Right kidney (tissue), 1 donor: Measurements from ENCODE around the gene LRRC3.
"Not testable (repeated sequence)": the region's sequence is repeated elsewhere in the genome, so short reads cannot be mapped to it uniquely, and the experiment has no call there.

Source experiments
- DNase-seq: peaks from one replicate; pipeline ENCODE4 v3.0.0-alpha.2; 2016

LRRC3 gene

DNA sequence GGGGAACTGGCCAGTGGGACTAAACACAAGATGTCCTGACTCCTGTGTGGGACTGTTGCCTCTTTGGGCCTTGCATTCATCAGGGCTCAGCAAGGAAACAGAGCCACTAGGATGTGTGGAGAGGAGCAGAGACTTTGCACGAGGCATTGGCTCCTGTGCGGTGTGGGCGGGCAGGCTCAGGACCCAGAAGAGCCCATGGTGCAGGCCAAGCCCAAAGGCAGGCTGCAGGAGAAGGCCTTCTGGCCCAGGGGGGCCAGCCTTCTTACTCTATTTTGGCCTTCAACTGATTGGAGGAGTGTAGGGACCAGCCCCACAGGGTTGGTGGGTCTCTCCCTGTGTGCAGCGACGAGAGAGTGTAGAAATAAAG is 23.5 kb downstream of the LRRC3 start:
- DNase-seq: no peak

DNA sequence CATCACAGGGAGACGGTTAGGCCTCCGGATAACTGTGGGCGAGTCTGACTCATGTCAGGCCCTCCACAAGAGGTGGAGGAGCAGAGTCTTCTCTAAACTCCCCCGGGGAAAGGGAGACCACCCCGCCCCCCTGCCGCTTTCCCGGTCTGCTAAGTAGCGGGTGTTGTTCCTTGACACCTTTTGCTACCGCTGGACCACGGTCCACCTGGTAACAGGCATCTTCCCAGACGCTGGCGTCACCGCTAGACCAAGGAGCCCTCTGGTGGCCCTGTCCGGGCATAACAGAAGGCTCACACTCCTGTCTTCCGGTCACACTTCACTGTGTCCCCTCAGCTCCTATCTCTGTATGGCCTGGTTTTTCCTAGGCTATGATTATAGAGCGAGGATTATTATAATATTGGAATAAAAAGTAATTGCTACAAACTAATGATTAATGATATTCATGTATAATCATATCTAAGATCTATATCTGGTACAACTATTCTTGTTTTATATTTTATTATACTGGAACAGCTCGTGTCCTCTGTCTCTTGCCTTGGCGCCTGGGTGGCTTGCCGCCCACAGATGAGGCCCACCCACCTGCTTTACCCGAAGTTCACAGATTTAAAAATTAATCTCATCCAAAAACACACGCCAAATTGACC is 24.4 kb downstream of the LRRC3 start:
- not testable (repeated sequence) for DNase-seq

DNA sequence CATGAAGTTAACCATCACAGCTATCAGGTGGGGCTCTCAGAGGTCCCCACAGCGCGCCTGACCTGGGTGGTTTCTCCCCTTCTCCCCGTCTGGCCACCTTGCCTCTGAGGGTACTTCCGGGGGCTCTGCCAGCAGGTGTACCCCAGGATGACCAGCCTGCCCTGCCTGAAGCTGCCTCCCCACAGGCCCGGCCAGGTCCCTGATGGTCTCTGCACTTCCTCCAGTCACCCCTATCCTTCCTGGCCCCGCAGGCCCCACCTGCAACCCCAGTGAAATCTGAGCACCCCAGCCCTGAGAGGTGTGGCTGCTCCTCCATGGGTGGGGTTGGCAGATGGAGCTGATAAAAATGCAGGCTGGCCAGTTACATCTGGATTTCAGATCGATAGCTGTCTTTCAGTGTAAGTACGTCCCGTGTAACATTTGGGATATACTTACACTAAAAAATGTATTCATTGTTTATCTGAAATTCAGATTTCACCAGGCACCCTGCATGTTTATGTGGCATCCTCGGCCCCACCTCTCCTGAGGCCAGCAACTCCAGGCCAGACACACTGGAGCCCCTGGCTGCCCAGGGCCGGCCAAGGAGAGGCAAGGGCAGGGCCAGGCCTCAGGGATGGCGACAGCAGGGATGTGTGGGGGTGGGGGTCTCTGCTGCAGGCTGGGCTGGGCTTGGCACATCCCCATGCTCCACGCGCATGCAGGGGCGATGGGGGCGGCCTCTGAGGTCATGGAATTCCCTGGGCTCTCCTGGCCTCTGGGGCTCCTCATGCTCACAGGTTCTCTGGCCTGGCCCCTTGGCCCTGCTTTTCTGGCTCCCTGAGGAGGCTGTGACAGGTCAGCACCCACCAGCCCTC is 25.1 kb downstream of the LRRC3 start:
- no peak for DNase-seq

DNA sequence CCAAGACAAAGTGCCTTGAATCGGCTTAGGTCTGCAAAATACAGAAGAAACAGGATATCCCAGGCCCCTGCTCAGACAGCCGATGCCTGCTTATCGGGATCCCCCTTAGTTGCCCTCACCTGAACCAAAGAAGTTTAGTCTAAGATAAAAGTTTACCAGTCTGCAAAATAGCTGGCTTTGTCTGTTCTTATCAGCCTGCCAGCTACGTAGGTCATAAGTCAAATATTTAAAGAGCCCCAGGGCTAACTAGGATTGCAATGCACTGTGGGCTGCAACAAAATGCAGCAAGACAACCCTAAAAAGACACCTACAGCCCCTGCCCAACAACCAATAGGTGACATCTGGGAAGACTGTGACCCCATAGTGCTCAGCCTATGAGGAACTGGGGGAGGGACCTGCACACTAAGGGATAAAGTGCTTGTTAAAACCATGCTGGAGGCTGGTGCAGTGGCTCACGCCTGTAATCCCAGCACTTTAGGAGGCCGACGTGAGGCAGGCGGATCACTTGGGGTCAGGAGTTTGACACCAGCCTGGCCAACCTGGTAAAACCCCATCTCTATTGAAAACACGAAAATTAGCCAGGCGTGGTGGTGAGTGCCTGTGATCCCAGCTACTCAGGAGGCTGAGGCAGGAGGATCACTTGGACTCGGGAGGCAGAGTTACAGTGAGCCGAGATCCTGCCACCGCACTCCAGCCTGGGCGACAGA is 27.4 kb downstream of the LRRC3 start:
- DNase-seq: no peak

DNA sequence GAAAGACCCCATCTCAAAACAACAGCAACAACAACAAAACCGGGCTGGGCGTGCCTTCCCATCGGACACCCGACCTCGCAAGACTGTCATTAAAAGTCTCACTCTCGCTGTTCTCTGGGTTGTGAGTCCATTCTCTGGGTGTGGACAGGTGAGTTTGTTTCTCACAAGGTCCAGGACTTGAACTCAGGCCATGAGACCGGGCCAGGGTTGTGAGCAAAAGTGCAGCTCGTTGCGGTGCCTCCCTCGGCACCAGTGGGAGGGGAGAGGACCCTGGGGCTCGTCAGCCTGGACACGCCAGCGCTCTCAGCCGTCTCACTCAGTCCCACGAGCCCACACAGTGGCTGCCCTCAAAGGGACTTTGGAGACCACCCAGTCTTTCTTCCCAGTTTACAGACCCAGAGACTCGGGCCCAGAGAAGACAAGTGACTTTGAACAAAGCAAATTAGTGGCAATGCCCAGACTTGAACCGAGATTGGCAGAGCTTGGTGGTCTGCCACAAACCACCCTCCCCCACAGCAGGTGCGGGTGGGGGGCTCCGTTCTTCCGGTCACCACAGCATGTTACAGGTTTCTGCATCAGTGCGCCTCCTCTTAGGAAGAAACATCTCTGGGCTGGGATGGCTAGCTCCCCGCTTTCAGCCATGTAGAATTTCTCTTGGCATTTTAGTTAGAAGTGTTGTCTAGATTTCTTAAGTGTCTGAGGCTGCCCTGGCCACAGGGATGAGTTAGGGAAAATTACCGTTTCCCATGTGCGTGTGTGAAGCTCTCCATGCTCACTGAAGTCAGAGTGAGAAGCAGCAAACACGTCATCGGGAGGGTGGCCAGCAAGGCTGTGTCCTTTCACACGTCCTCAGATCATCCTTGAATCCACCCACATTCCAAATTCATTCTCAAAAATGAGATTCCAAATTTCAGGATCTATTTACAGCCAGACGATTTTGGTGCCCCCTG is 28.3 kb downstream of the LRRC3 start:
- no peak for DNase-seq

DNA sequence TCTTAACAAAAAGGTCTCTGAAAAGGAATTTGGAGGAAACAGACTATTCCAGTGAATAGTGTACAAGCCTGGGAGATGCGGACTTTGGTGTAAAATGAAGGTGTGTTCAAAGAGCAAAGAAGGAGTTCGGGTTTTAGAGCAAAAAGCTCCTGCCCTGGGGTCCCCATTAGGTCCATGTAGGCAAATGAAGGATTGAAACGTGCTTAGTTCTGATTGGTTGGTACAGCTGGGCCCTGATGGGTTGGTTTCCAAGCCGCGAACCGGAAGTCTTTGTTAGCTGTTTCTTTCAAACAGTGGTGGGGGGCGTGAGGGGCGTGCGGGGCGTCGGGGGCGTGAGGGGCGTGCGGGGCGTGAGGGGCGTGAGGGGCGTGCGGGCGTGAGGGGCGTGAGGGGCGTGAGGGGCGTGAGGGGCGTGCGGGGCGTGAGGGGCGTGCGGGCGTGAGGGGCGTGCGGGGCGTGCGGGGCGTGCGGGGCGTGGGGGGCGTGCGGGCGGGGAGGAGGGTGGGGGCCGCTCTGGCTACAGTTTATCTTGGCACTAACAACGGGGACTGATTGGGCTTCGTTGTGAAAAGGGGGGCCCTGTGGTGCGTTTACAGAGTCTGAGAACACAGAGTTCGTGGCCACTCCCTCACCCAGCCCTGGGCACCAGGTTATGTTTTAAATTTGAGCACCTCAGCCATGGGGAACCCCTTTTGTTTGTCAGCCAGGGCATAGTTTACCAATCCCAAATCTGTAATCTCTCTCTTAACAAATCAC is 29.4 kb downstream of the LRRC3 start:
- no peak for DNase-seq

DNA sequence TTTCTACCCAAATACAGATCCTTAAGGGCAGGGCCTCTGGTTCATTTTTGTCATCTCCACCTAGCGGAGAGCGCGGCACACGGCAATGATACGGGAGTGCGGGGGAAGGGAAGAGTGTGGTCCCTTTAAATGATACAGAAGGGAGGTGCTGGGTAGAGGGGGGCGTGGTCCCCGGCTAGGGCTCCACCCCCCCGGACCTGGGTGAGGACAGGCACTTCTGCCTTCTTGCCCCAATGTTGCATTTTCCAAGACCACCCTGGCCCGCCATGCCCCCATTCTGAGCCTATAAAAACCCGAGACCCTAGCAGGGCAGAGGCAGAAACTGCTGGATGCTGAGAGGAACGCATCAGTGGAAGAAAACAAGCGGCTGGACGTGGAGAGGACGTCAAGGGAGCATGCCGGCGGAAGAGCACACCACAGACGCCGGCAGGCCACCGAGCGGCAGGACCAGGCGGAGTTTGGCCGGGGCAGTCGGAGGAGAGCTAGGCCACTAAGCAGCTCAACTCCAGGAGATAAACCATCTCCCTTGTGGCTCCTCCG is 30.0 kb downstream of the LRRC3 start:
- DNase-seq: no peak

DNA sequence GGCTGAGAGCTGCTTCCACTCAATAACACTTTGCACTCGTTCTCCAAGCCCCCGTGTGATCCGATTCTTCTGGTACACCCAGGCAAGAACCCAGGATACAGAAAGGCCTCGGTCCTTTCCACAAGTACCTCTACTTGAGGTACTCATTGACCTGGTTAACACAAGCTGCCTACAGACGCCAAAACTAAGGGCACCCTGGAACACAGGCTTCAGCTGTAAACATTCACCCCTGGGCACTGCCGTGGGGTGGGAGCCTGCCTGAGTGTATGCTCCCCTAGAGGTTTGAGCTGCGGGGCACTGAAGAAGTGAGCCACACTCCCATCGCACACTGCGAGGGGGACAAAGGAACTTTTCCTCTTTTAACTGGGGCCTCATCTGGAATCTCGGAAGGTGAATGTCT is 30.5 kb downstream of the LRRC3 start:
- DNase-seq: no peak

DNA sequence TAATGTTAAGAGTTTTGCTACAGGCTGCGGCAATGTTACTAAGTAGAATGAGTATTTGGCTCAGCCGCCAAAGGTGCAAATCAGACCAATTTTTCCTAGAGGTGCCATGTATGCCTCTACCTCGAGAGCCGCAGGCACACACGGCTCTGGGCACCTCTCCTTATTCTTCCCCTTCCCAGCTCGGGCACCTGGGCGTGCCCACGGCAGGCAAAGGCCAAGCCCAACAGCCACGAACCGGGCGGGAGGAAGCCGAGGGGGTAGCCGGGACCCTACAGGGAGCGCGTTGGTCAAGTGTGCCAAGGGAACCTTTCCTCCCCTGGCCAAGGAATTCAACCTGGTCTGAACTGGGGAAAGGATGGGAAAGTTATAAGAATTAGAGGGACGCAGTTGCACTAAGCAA is 31.0 kb downstream of the LRRC3 start:
- DNase-seq: no peak

DNA sequence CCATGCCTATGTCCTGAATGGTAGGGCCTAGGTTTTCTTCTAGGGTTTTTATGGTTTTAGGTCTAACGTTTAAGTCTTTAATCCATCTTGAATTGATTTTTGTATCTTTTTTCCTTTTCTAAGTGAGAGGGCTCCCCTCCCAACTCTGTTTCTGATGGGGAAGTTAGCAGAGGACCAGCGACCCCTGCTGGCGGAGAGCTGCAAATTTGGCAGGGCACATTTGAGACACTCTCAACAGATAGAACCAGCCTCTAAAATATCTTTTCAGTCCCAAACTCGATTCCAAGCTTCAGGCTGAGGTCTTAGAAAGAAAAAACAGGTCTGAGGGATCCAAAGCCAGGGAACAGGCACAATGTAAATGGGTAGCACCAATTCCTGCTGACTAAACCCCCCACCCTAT is 32.5 kb downstream of the LRRC3 start:
- no peak for DNase-seq

DNA sequence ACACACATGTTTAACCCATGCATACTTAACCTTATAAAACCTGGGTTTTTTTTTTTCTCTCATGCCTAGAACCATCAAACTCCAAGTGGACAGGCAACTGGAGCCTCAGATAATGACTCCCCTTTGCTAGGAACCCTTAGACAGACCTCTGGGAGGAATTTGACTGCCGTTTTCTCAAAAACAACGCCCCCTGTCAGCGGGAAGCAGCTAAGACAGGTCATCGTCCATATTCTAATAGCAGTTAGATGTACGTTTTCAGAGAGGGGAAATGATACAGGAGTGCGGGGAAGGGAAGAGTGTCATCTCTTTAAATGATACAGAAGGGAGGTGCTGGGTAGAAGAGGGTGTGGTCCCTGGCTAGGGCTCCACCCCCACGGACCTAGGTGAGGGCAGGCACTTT is 34.7 kb downstream of the LRRC3 start:
- no peak for DNase-seq

DNA sequence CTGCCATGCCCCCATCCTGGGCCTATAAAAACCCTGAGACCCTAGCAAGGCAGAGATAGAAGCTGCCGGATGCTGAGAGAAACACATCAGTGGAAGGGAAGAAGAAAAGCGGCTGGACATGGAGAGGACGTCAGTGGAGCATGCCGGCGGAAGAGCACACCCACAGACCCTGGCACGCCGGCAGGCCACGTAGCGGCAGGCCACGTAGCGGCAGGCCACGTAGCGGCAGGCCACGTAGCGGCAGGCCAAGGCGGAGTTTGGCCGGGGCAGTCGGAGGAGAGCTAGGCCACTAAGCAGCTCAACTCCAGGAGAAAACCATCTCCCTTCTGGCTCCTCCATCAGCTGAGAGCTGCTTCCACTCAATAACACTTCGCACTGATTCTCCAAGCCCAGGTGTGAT is 35.1 kb downstream of the LRRC3 start:
- no peak for DNase-seq

DNA sequence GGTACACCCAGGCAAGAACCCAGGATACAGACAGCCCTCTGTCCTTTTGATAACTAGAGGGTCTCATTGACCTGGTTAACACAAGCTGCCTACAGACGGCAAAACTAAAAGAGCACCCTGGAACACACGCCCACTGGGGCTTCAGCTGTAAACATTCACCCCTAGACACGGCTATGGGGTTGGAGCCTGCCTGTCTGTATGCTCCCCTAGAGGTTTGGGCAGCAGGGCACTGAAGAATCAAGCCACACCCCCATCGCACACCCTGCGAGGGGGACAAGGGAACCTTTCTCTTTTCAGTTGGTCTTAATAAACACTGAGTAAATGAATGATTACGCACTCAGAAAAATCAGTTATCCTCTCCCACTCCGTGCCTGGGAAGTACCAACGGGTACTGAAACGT is 35.5 kb downstream of the LRRC3 start:
- no peak for DNase-seq

DNA sequence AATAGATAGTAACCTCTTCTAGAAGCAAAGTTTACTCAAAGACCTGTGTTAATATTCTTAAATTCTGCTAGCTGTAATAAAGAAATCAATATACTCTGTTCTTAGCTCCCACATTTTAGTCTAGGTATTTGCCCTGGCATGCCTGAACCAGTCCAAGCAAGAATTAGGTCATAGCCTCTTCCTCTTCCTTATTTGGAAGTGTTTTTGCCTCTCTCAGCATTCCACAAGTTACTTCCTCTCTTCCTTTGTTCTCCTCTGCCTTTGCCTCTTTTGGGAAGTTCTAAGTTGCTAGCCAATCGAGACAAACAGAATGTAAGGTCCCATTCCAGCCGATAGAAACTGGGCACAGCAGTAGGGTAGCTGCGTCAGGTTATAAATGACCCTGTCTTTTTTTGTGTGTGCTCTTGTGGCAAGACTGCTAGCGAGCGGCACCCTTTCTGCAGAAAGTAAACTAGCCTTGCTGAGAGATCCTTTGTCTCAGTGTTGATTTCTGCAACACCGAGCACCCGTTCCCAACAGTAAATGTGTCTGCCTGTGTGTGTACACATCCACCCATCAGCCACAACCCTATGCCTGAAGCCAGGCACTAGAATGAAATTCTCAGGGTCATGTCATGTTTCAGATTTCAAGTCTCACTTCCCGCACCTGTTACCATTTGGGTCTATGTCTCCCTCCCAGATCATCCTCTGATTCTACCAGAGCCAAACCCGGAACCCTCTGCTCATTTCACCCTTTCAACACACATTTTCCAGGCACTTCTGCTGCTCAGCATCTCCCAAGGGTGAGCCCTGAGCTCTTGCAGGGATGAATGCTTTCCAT is 37.5 kb downstream of the LRRC3 start:
- no peak for DNase-seq

DNA sequence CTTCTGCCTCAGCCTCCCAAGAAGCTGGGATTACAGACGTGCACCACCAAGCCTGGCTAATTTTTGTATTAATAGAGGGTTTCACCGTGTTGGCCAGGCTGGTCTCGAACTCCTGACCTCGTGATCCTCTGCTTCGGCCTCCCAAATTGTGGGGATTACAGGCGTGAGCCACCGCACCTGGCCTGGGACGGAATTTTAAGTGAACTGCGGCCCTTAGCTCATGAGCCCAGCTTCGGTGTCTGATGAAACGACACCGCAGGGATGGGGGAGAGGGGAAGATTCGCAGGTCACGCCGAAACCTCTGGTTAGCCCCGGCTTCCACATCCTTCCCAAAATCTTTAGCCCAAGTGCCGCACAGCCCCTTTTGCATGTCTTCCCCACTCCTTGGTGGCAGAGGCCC is 39.1 kb downstream of the LRRC3 start:
- DNase-seq: no peak

DNA sequence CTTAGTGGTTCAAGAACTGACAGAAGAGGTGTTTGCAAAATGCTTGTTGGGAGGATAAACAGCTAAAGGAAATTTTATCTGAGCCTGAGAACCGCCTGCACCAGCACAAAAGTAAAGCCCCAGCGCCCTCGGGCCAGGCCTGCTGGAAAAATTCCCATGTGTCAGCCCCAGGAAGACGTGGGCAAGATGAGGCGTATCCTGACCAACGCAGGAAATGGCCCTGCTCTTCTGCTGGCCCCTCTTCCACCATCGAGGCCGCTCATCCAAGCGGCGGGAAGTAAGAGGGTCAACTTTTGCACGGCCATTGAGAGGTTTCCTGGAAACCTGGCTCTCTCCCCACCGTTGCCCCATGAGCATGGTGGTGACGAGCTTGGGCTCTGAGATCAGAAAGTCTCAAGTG is 39.6 kb downstream of the LRRC3 start:
- DNase-seq: no peak

DNA sequence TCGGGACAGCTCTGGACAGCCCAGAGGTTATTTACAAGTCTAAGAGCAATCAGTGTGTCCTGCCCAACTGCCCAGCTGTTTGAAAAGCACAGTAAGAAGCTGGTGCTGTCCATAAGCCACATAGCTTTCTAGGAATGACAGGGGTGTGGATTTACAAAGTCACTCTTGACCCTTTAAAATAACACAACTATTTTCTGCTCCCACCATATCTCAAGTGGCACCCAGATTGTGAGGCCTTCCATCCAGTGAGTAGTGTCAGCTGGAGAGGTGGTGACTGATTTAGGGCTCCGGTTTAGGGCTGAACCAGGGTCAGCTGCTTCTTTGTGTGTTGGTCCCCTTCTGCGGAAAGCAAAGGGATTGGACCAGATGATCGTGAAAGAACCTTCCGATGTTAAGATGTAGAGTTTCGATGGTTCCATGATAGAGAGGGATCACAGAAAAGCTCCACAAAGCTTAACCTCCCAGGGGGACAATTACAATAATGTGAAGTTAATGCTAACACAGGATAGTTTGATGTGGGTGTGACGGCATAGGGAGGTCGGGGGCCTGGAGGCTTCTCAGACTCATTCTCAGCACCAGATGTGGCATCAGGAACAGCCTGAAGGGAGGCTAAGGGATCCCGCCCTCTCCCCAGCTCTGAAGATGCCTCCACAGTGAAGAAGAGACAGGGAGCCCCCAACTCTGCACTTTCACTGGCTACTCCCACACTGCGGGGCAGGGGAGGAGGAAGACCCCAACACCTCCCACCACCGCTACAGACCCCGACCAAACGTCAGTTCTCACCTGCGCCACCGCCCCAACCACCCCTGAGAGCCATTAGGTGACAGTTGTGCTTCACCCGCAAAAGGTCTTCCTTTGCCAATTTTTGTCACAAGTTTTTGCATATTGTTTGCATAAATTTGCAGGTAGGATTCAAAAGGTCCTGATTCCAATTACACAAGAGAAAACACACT is 40.6 kb downstream of the LRRC3 start:
- no peak for DNase-seq

DNA sequence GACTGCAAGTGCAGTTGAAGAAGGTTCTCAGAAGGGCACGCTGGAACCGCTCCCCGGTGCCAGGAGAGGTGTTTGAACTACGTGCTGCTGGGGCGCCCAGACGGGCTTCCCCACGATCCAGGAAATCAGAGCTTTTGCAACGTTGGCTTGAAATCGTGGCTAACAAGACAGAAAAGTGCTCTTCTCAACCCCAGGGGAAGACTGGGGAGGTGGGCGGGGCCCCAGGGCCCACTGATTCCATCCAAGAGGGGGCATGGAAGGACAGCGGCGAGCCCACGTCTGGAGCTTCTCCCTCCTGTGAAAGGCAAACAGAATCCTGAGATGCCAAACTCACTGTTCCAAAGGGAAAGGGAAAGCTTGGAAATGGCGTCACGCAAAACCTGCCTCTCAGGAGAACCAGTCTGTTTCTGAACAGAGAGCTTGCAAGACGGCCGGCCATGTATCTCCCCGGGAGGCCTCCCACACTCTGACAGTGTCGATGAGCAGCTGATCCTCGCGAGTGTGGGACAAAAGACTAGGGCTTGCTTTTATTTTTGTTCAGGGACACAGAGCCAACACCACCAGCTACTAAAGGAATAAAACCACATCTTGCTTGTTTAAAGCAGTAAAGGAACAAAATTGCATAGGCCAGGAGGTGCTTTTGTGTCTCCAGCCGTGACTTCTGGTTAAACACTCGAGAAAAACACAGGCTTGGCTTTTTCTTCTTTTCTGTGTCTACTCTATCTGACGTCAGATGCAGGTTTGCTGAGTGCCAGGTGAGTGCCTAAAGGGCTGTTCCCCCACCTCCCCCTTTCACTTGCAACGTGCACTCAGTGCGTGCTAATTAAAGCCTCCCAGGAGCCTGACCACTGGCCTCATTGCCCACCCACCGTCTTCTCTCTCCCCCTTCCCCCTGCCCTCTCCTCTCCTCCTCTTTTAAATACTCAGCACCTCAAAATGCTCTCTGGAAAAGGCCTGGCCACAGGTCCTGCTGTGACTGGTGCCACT is 41.5 kb downstream of the LRRC3 start:
- no peak for DNase-seq
